Measurements from ENCODE around the gene RAB3A. TPM values are rescaled to one million over a fixed set of nuclear protein-coding genes. Genes with fewer than 3 reads are reported as not detected.
A peak's percentile ranks its signal among the peaks of the same experiment; 100 is the strongest.

Gene RAB3A
- total RNA-seq, 1 donor from 2014 or later = 11.0 TPM

GRCh38 chr19:18230941-18231734 lies 27.3 kb upstream of the RAB3A start:
- Mint-ChIP-seq H3K9me3 (no peaks in the 10 kb centered on the region), H3K4me1 (ENCODE audit: low read depth) (peaks cover 9% of the 10 kb centered on the region), H3K36me3 (ENCODE audit: low read depth) (no peaks in the 10 kb centered on the region), H3K27ac (no peak overlapping the region), H3K27me3 (ENCODE audit: insufficient read depth) (peaks cover 58% of the 10 kb centered on the region), H3K4me3 (no peak overlapping the region)
- DNase-seq (ENCODE audit: low spot score) = no peak
- intact Hi-C loops (cut with micrococcal nuclease) = loop anchor here (5.0 kb wide), 1 partner anchor 39 kb away; the partner anchor contains the start of gene MPV17L2

- DNase-seq (ENCODE audit: low spot score) = no peak
- Mint-ChIP-seq H3K4me1 (ENCODE audit: low read depth) (peaks cover 9% of the 10 kb centered on the region), H3K27ac (peak overlapping the region; percentile 44), H3K9me3 (no peaks in the 10 kb centered on the region), H3K4me3 (no peak overlapping the region), H3K27me3 (ENCODE audit: insufficient read depth) (peaks cover 61% of the 10 kb centered on the region), H3K36me3 (ENCODE audit: low read depth) (no peaks in the 10 kb centered on the region)
- intact Hi-C loops (cut with micrococcal nuclease) = loop anchor here (1.0 to 5.0 kb wide), 3 partner anchors 21 to 162 kb away; partner anchors contain the start of gene MPV17L2
These were observed 26.1 kb upstream of the RAB3A start for GRCh38 chr19:18229915-18230314.

- intact Hi-C loops (cut with micrococcal nuclease) = loop anchor here (1.0 to 5.0 kb wide), 2 partner anchors 22 to 163 kb away; no protein-coding TSS in a partner anchor
- no peak for DNase-seq (ENCODE audit: low spot score)
- Mint-ChIP-seq H3K27me3 (ENCODE audit: insufficient read depth) (peaks cover 65% of the 10 kb centered on the region), H3K4me1 (ENCODE audit: low read depth) (peaks cover 13% of the 10 kb centered on the region), H3K36me3 (ENCODE audit: low read depth) (peaks cover 3% of the 10 kb centered on the region), H3K9me3 (no peaks in the 10 kb centered on the region), H3K27ac (no peak overlapping the region), H3K4me3 (no peak overlapping the region)
These were observed 25.6 kb upstream of the RAB3A start for GRCh38 chr19:18229474-18229873.

GRCh38 chr19:18227781-18228271 lies 24.0 kb upstream of the RAB3A start:
- H3K9me3 Mint-ChIP-seq = no peaks in the 10 kb centered on the region
- peaks cover 5% of the 10 kb centered on the region for H3K36me3 Mint-ChIP-seq (ENCODE audit: low read depth)
- H3K27ac Mint-ChIP-seq = no peak overlapping the region
- DNase-seq (ENCODE audit: low spot score) = no peak
- intact Hi-C loops (cut with micrococcal nuclease) = loop anchor here (5.0 kb wide), 1 partner anchor 164 kb away; no protein-coding TSS in a partner anchor
- H3K4me1 Mint-ChIP-seq (ENCODE audit: low read depth) = peaks cover 13% of the 10 kb centered on the region
- peaks cover 68% of the 10 kb centered on the region for H3K27me3 Mint-ChIP-seq (ENCODE audit: insufficient read depth)
- H3K4me3 Mint-ChIP-seq = no peak overlapping the region

- DNase-seq (ENCODE audit: low spot score) = no peak
- Mint-ChIP-seq H3K27me3 (ENCODE audit: insufficient read depth) (peaks cover 66% of the 10 kb centered on the region), H3K27ac (no peak overlapping the region), H3K36me3 (ENCODE audit: low read depth) (peaks cover 5% of the 10 kb centered on the region), H3K9me3 (no peaks in the 10 kb centered on the region), H3K4me3 (no peak overlapping the region), H3K4me1 (ENCODE audit: low read depth) (peaks cover 9% of the 10 kb centered on the region)
- intact Hi-C loops (cut with micrococcal nuclease) = loop anchor here (5.0 kb wide), 1 partner anchor 165 kb away; no protein-coding TSS in a partner anchor
These were observed 23.3 kb upstream of the RAB3A start for GRCh38 chr19:18226956-18227780.

- Mint-ChIP-seq H3K4me3 (peak within 1 kb of the TSS; percentile 54), H3K27me3 (ENCODE audit: insufficient read depth) (peaks cover 57% of the 10 kb centered on the region), H3K4me1 (ENCODE audit: low read depth) (peaks cover 9% of the 10 kb centered on the region), H3K36me3 (ENCODE audit: low read depth) (peaks cover 5% of the 10 kb centered on the region), H3K27ac (no peak within 1 kb of the TSS), H3K9me3 (no peaks in the 10 kb centered on the region)
- intact Hi-C loops (cut with micrococcal nuclease) = loop anchor here (2.0 to 5.0 kb wide), 2 partner anchors 25 to 166 kb away; no protein-coding TSS in a partner anchor
- no peak for DNase-seq (ENCODE audit: low spot score)
These were observed 22.0 kb upstream of the RAB3A start, which contains the start of gene PDE4C for GRCh38 chr19:18225702-18226468. PDE4C (minus strand) TSS chr19:18226438; CDS start chr19:18226415, 23 bp downstream.

GRCh38 chr19:18225355-18225701 lies 21.5 kb upstream of the RAB3A start:
- Mint-ChIP-seq H3K36me3 (ENCODE audit: low read depth) (peaks cover 5% of the 10 kb centered on the region), H3K27me3 (ENCODE audit: insufficient read depth) (peaks cover 53% of the 10 kb centered on the region), H3K4me1 (ENCODE audit: low read depth) (peaks cover 9% of the 10 kb centered on the region), H3K27ac (no peak overlapping the region), H3K4me3 (peak overlapping the region; percentile 54), H3K9me3 (no peaks in the 10 kb centered on the region)
- intact Hi-C loops (cut with micrococcal nuclease) = loop anchor here (2.0 to 5.0 kb wide), 2 partner anchors 25 to 167 kb away; no protein-coding TSS in a partner anchor
- no peak for DNase-seq (ENCODE audit: low spot score)

GRCh38 chr19:18224525-18225354 lies 20.9 kb upstream of the RAB3A start:
- Mint-ChIP-seq H3K4me1 (ENCODE audit: low read depth) (peaks cover 9% of the 10 kb centered on the region), H3K36me3 (ENCODE audit: low read depth) (peaks cover 5% of the 10 kb centered on the region), H3K4me3 (peak overlapping the region; percentile 87), H3K27ac (peak overlapping the region; percentile 76), H3K27me3 (ENCODE audit: insufficient read depth) (peaks cover 52% of the 10 kb centered on the region), H3K9me3 (no peaks in the 10 kb centered on the region)
- DNase-seq (ENCODE audit: low spot score) = peak; percentile 86
- intact Hi-C loops (cut with micrococcal nuclease) = loop anchor here (1.0 to 5.0 kb wide), 6 partner anchors 9 to 193 kb away; partner anchors contain the start of genes RAB3A and SSBP4

- peak overlapping the region; percentile 87 for H3K4me3 Mint-ChIP-seq
- H3K27ac Mint-ChIP-seq = peak overlapping the region; percentile 76
- H3K27me3 Mint-ChIP-seq (ENCODE audit: insufficient read depth) = peaks cover 48% of the 10 kb centered on the region
- H3K9me3 Mint-ChIP-seq = no peaks in the 10 kb centered on the region
- intact Hi-C loops (cut with micrococcal nuclease) = loop anchor here (1.0 to 5.0 kb wide), 5 partner anchors 9 to 193 kb away; partner anchors contain the start of genes RAB3A and SSBP4
- H3K36me3 Mint-ChIP-seq (ENCODE audit: low read depth) = peaks cover 5% of the 10 kb centered on the region
- DNase-seq (ENCODE audit: low spot score) = peak; percentile 12
- H3K4me1 Mint-ChIP-seq (ENCODE audit: low read depth) = peaks cover 9% of the 10 kb centered on the region
These were observed 20.1 kb upstream of the RAB3A start for GRCh38 chr19:18223860-18224524.

- H3K4me3 Mint-ChIP-seq = no peak overlapping the region
- no peak overlapping the region for H3K27ac Mint-ChIP-seq
- no peak for DNase-seq (ENCODE audit: low spot score)
- peaks cover 5% of the 10 kb centered on the region for H3K36me3 Mint-ChIP-seq (ENCODE audit: low read depth)
- intact Hi-C loops (cut with micrococcal nuclease) = loop anchor here (5.0 kb wide), 1 partner anchor 195 kb away; the partner anchor contains the start of gene SSBP4
- peaks cover 9% of the 10 kb centered on the region for H3K4me1 Mint-ChIP-seq (ENCODE audit: low read depth)
- no peaks in the 10 kb centered on the region for H3K9me3 Mint-ChIP-seq
- peaks cover 39% of the 10 kb centered on the region for H3K27me3 Mint-ChIP-seq (ENCODE audit: insufficient read depth)
These were observed 18.2 kb upstream of the RAB3A start for GRCh38 chr19:18221815-18222725.

All from activated T-helper 1 cell treated with anti-CD3 and anti-CD28 coated beads, Interleukin-12 subunit alpha, Interleukin-12 subunit beta, Interleukin-2, Interleukin-4 antibody, amounts not matched to agents 30 ng/mL and 10 ng/mL and 1 ng/mL, durations not matched to agents 14 hours and 24 hours and 36 hours (primary cell).